Daoy (cell line): ENCODE data around the gene SP1. TPM values are rescaled to one million over a fixed set of nuclear protein-coding genes. Genes with fewer than 3 reads are reported as not detected.
"Not testable (repeated sequence)": the region's sequence is repeated elsewhere in the genome, so short reads cannot be mapped to it uniquely, and the experiment has no call there.

Source experiments
- DNase-seq: peaks from one replicate; pipeline ENCODE4 v3.0.0-alpha.2; 2015; ENCODE audit warnings: low read depth
- total RNA-seq: library from RNA; depleted of rRNA; stranded (reverse); fragments of >200 nt; shearing (Covaris generic); gene quantifications from 2 replicates; pipeline ENCODE4 v1.2.3, GENCODE V29; 2014

SP1 gene
- total RNA-seq, 1 experiment from 2014 or later = 21.8 TPM

- no peak for DNase-seq
Observed at GRCh38 chr12:53413485-53414204, 33.7 kb downstream of the SP1 start.

GRCh38 chr12:53414756-53415417 lies 34.9 kb downstream of the SP1 start:
- no peak for DNase-seq

- DNase-seq = not testable (repeated sequence)
Observed at GRCh38 chr12:53415752-53416389, 35.9 kb downstream of the SP1 start.

- DNase-seq = not testable (repeated sequence)
Observed at GRCh38 chr12:53417291-53417816, 37.4 kb downstream of the SP1 start.

- no peak for DNase-seq
Observed at GRCh38 chr12:53418221-53418620, 38.2 kb downstream of the SP1 start.

GRCh38 chr12:53419756-53420155 lies 39.8 kb downstream of the SP1 start:
- DNase-seq = no peak

- DNase-seq = not testable (repeated sequence)
Observed at GRCh38 chr12:53422247-53422646, 42.3 kb downstream of the SP1 start.

GRCh38 chr12:53423597-53423996 lies 43.6 kb downstream of the SP1 start, which contains the start of gene AMHR2:
Gene AMHR2 (plus strand): TSS chr12:53423855. CDS start chr12:53423935, 80 bp downstream.
- no peak for DNase-seq

- DNase-seq = no peak
Observed at GRCh38 chr12:53424626-53425514, 44.9 kb downstream of the SP1 start.

- DNase-seq = no peak
Observed at GRCh38 chr12:53425515-53426150, 45.7 kb downstream of the SP1 start.

GRCh38 chr12:53427905-53428594 lies 48.1 kb downstream of the SP1 start:
- DNase-seq = peak; percentile 91

GRCh38 chr12:53428741-53429140 lies 48.8 kb downstream of the SP1 start:
- DNase-seq = no peak

GRCh38 chr12:53430116-53430515 lies 50.1 kb downstream of the SP1 start:
- DNase-seq = no peak

- DNase-seq = no peak
Observed at GRCh38 chr12:53431187-53431586, 51.2 kb downstream of the SP1 start.

- DNase-seq = not testable (repeated sequence)
Observed at GRCh38 chr12:53435326-53435725, 55.4 kb downstream of the SP1 start.

GRCh38 chr12:53439582-53439981 lies 59.6 kb downstream of the SP1 start:
- DNase-seq = not testable (repeated sequence)

- DNase-seq = peak; percentile 99
Observed at GRCh38 chr12:53441040-53441833, 61.3 kb downstream of the SP1 start, which contains the start of gene PRR13. Gene PRR13 (plus strand): TSS chr12:53441734. CDS start chr12:53442715, 981 bp downstream.

GRCh38 chr12:53443955-53444354 lies 64.0 kb downstream of the SP1 start:
- no peak for DNase-seq

GRCh38 chr12:53444593-53445325 lies 64.8 kb downstream of the SP1 start:
- DNase-seq = not testable (repeated sequence)
